ENCODE measurements around the gene PITHD1.

DNA sequence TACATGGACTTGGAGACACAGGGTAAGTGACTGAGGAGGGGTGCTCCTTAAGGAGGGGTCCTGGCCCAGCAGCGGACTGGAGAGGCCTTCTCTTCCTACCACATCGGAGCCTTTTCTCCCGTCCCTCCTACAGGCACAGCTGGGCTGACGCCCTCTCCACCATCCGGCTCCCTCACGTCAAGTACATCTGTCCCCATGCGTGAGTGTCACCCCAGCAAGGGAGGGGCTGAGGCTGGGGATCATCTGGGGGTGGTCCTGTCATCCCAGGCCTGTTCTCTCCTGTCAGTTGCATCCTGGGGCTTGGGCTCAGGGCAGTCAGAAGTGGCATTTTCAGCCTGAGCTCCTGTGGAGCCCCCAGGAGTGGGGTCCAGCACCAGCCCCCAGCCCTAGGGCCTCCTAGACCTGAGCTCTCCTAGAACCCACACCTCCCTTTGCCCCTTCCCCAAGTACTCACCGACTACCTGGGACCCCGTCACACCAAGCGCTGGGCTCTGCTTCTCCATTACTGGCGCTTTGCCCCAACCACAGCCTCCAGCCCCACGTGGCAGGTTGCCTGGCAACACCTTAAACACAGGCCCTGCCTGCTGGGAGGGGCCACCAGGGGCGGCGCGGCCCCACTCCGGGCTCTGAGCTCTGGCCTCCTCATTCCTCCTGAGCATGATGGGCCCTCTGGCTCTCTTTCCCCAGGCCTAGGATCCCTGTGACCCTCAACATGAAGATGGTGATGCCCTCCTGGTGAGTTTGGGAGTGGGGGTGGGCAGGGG, 15.0 kb downstream of the PITHD1 start:
- TF ChIP-seq, protein P1, sequence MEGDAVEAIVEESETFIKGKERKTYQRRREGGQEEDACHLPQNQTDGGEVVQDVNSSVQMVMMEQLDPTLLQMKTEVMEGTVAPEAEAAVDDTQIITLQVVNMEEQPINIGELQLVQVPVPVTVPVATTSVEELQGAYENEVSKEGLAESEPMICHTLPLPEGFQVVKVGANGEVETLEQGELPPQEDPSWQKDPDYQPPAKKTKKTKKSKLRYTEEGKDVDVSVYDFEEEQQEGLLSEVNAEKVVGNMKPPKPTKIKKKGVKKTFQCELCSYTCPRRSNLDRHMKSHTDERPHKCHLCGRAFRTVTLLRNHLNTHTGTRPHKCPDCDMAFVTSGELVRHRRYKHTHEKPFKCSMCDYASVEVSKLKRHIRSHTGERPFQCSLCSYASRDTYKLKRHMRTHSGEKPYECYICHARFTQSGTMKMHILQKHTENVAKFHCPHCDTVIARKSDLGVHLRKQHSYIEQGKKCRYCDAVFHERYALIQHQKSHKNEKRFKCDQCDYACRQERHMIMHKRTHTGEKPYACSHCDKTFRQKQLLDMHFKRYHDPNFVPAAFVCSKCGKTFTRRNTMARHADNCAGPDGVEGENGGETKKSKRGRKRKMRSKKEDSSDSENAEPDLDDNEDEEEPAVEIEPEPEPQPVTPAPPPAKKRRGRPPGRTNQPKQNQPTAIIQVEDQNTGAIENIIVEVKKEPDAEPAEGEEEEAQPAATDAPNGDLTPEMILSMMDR (IDR thresholded peaks at IDR 0.05; ENCODE audit: low read depth, low read length) = no peak
- TF ChIP-seq EZH2phosphoT487 (IDR thresholded peaks at IDR 0.05; ENCODE audit: low read depth) = no peak
